ENCODE data around the gene GRAMD2B. TPM values are rescaled to one million over a fixed set of nuclear protein-coding genes. Genes with fewer than 3 reads are reported as not detected.

Gene GRAMD2B
- total RNA-seq (2022; extraction: Qiagen RNA extraction; ENCODE audit: low read depth), result 0.68 to 1.1 TPM (median 0.85 TPM) in 5 replicates

GRCh38 chr5:126422994-126423788, at the start of gene GRAMD2B:
GRAMD2B (plus strand) TSS chr5:126423409; CDS start chr5:126423607, 198 bp downstream.

Other genes starting within 250 kb of the GRAMD2B start
- 68.7 to 77.2 TPM (median 71.5 TPM) in 5 replicates for gene ALDH7A1, start 171.8 kb downstream of the GRAMD2B start, total RNA-seq (2022; extraction: Qiagen RNA extraction; ENCODE audit: low read depth)
- 49.3 to 69.2 TPM (median 53.1 TPM) in 5 replicates for gene PHAX, start 177.5 kb downstream of the GRAMD2B start, total RNA-seq (2022; extraction: Qiagen RNA extraction; ENCODE audit: low read depth)